DND-41 (cell line): ENCODE measurements around the gene NFATC3.

ENCODE experiments used
- CTCF ChIP-seq: IDR thresholded peaks from 2 replicates; pipeline ENCODE4 v1.5.1; 2012; ENCODE audit warnings: borderline replicate concordance, low read length, moderate library complexity, mild to moderate bottlenecking; ENCODE audit not compliant: poor library complexity, severe bottlenecking; ENCODE audit errors: extremely low read depth
- EZH2 ChIP-seq: IDR thresholded peaks from 3 replicates; pipeline ENCODE4 v1.6.1; 2012; ENCODE audit warnings: borderline replicate concordance, low read depth, mild to moderate bottlenecking, moderate library complexity, low read length, inconsistent platforms; ENCODE audit not compliant: severe bottlenecking

- no peak for TF ChIP-seq CTCF
- TF ChIP-seq EZH2 = no peak
Measured at GRCh38 chr16:68073902-68074760, 11.0 kb upstream of the NFATC3 start.
